MCF 10A (cell line): ENCODE measurements around the gene PALLD. TPM values are rescaled to one million over a fixed set of nuclear protein-coding genes. Genes with fewer than 3 reads are reported as not detected.
"Not testable (repeated sequence)": the region's sequence is repeated elsewhere in the genome, so short reads cannot be mapped to it uniquely, and the experiment has no call there.

Source experiments
- BruUV-seq: library from RNA; stranded (reverse); fragments of 400-500 nt; replicated peaks from 2 replicates; lab custom pipeline; 2021; lab: Mats Ljungman, UMichigan
- CTCF ChIA-PET: fragments of 300-600 bp; sonication (Branson Sonifier 250); formaldehyde crosslinking; extraction: SDS; loops from one replicate; lab custom pipeline; 2021; ENCODE audit warnings: antibody characterized with exemption, inconsistent platforms; lab: Yijun Ruan, JAX
- POLR2A ChIA-PET: fragments of 300-600, 350-650 bp; sonication (Branson Sonifier 250); formaldehyde crosslinking; extraction: SDS; loops from one replicate; lab custom pipeline; 2020; ENCODE audit warnings: antibody characterized with exemption, inconsistent platforms; lab: Yijun Ruan, JAX
- DNase-seq: peaks from one replicate; pipeline ENCODE4 v3.0.0-alpha.2; 2018; ENCODE audit not compliant: unreplicated experiment
- H3K27ac Mint-ChIP-seq: one replicate; pipeline ENCODE4 v1.8.0; 2022; ENCODE audit warnings: mild to moderate bottlenecking, low read depth, mixed read lengths; ENCODE audit not compliant: unreplicated experiment
- H3K27me3 Mint-ChIP-seq: one replicate; pipeline ENCODE4 v1.8.0; 2022; ENCODE audit warnings: mixed read lengths; ENCODE audit not compliant: insufficient read depth, unreplicated experiment
- H3K36me3 Mint-ChIP-seq: one replicate; pipeline ENCODE4 v1.8.0; 2022; ENCODE audit warnings: mild to moderate bottlenecking, moderate library complexity, mixed read lengths; ENCODE audit not compliant: insufficient read depth, unreplicated experiment
- H3K4me1 Mint-ChIP-seq: one replicate; pipeline ENCODE4 v1.8.0; 2022; ENCODE audit warnings: mixed read lengths; ENCODE audit not compliant: insufficient read depth, unreplicated experiment
- H3K4me3 Mint-ChIP-seq: one replicate; pipeline ENCODE4 v1.8.0; 2022; ENCODE audit warnings: mild to moderate bottlenecking, moderate library complexity, mixed read lengths; ENCODE audit not compliant: unreplicated experiment
- H3K9me3 Mint-ChIP-seq: one replicate; pipeline ENCODE4 v1.8.0; 2022; ENCODE audit warnings: mixed read lengths; ENCODE audit not compliant: unreplicated experiment
- intact Hi-C: fragments of 100-400 bp; cut with micrococcal nuclease; formaldehyde crosslinking; loops from 2 replicates; pipeline ENCODE4 v1.14.1; 2022
- total RNA-seq: library from RNA; stranded (reverse); gene quantifications from 2 replicates; pipeline ENCODE4 v1.2.3, GENCODE V29; 2022
- TF ChIP-seq, protein P1 (sequence below): fragments of 200-600 bp; IDR thresholded peaks from one replicate; pipeline ENCODE4 v1.8.0; 2022; ENCODE audit warnings: antibody characterized with exemption, mild to moderate bottlenecking; ENCODE audit not compliant: unreplicated experiment

PALLD gene
- total RNA-seq, 1 experiment from 2014 or later: 191 TPM

DNA sequence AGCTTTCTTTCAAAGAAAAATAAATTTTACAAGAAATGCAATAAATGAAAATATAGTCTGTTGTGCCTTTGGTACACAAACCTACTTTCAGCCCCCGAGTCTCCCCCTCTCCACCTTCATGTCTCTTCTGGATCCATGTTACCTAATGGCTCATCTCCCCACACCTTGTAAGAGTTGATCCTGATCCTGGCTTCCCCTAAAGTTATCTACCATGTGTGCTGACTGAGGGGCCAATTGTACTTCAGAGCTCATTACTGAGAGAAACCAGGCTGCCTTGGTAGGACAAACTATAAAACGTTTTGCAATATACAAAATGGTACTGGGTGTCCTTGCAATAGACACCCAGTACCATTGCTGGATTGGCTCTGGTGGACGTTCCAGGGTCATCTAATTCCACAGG is 11.8 kb downstream of the PALLD start:
- no peak overlapping the region for H3K4me3 Mint-ChIP-seq

DNA sequence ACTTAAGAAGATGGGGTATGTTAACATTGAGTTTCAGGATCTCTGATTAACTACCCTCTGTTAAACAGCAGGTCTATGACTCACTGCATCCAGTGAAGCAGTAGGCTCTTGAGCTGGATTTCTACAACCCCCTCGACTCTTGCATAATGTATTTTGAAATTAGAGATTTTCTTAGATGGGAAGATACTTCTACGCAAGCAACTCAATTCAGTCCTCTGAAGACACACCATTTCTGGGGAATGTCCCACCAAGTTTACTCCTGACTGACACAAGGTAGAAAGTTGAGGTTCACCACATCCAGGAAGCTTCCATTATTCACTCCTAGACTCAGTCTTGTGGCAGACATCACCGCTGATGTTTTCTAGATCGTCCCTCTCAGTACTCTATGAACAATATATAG is 12.9 kb downstream of the PALLD start:
- TF ChIP-seq, protein P1, sequence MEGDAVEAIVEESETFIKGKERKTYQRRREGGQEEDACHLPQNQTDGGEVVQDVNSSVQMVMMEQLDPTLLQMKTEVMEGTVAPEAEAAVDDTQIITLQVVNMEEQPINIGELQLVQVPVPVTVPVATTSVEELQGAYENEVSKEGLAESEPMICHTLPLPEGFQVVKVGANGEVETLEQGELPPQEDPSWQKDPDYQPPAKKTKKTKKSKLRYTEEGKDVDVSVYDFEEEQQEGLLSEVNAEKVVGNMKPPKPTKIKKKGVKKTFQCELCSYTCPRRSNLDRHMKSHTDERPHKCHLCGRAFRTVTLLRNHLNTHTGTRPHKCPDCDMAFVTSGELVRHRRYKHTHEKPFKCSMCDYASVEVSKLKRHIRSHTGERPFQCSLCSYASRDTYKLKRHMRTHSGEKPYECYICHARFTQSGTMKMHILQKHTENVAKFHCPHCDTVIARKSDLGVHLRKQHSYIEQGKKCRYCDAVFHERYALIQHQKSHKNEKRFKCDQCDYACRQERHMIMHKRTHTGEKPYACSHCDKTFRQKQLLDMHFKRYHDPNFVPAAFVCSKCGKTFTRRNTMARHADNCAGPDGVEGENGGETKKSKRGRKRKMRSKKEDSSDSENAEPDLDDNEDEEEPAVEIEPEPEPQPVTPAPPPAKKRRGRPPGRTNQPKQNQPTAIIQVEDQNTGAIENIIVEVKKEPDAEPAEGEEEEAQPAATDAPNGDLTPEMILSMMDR: no peak
- POLR2A ChIA-PET: interaction anchor here (0.6 kb wide), 1 partner anchor 30 kb away, joined by 3 read pairs; the partner anchor contains the start of gene DDX60L
- Mint-ChIP-seq H3K4me1 (no peaks in the 10 kb centered on the region), H3K36me3 (no peaks in the 10 kb centered on the region), H3K4me3 (no peak overlapping the region), H3K9me3 (no peaks in the 10 kb centered on the region), H3K27me3 (no peaks in the 10 kb centered on the region), H3K27ac (no peak overlapping the region)
- BruUV-seq: no TSS peak
- DNase-seq: peak; percentile 69
- CTCF ChIA-PET: interaction anchor here (0.7 to 1.3 kb wide), 4 partner anchors 10 to 413 kb away, joined by 3 to 7 read pairs (median 4); no protein-coding TSS in a partner anchor
- intact Hi-C loops: loop anchor here (5.0 to 10.0 kb wide), 2 partner anchors 192 to 205 kb away; partner anchors contain the start of gene DDX60

More for the DNA sequence above, 11.8 kb downstream of the PALLD start:
- ChIA-PET POLR2A (no interaction called here), CTCF (interaction anchor here (0.5 to 1.2 kb wide), 2 partner anchors 415 to 467 kb away, joined by 3 read pairs; no protein-coding TSS in a partner anchor)
- intact Hi-C loops: no loop called here
- Mint-ChIP-seq H3K9me3 (no peaks in the 10 kb centered on the region), H3K27me3 (no peaks in the 10 kb centered on the region), H3K27ac (no peak overlapping the region), H3K4me1 (peaks cover 5% of the 10 kb centered on the region), H3K36me3 (no peaks in the 10 kb centered on the region)
- no TSS peak for BruUV-seq
- DNase-seq: no peak
- TF ChIP-seq, protein P1: no peak

GRCh38 chr4:168511780-168512489 is 15.1 kb downstream of the PALLD start:
- ChIA-PET CTCF (interaction anchor here (0.6 kb wide), 1 partner anchor 489 kb away, joined by 5 read pairs; no protein-coding TSS in a partner anchor), POLR2A (no interaction called here)
- intact Hi-C loops: loop anchor here (2.0 to 10.0 kb wide), 3 partner anchors 195 to 329 kb away; partner anchors contain the start of gene DDX60

GRCh38 chr4:168513826-168514225 is 17.0 kb downstream of the PALLD start:
- not testable (repeated sequence) for H3K27ac Mint-ChIP-seq, H3K27me3 Mint-ChIP-seq, BruUV-seq, DNase-seq, H3K4me1 Mint-ChIP-seq, H3K36me3 Mint-ChIP-seq, H3K4me3 Mint-ChIP-seq, H3K9me3 Mint-ChIP-seq
- intact Hi-C loops: loop anchor here (1.0 to 10.0 kb wide), 7 partner anchors 71 to 491 kb away; partner anchors contain the start of gene DDX60
- POLR2A ChIA-PET: interaction anchor here (0.7 to 1.2 kb wide), 2 partner anchors 9 to 196 kb away, joined by 3 to 4 read pairs; no protein-coding TSS in a partner anchor
- CTCF ChIA-PET: interaction anchor here (0.7 to 4.4 kb wide), 16 partner anchors 8 to 905 kb away, joined by 3 to 40 read pairs (median 4); no protein-coding TSS in a partner anchor

More at GRCh38 chr4:168511780-168512489, 15.1 kb downstream of the PALLD start:
- H3K27me3 Mint-ChIP-seq: no peaks in the 10 kb centered on the region
- H3K27ac Mint-ChIP-seq: no peak overlapping the region
- TF ChIP-seq, protein P1: no peak
- no peak for DNase-seq
- H3K9me3 Mint-ChIP-seq: no peaks in the 10 kb centered on the region
- no peak overlapping the region for H3K4me3 Mint-ChIP-seq
- no TSS peak for BruUV-seq
- peaks cover 10% of the 10 kb centered on the region for H3K4me1 Mint-ChIP-seq
- H3K36me3 Mint-ChIP-seq: no peaks in the 10 kb centered on the region
